HFFc6 (cell line): Measurements from ENCODE around the gene NSDHL. TPM values are rescaled to one million over a fixed set of nuclear protein-coding genes. Genes with fewer than 3 reads are reported as not detected.
"Not testable (repeated sequence)": the region's sequence is repeated elsewhere in the genome, so short reads cannot be mapped to it uniquely, and the experiment has no call there.

Experiments used
- DNase-seq: peaks from one replicate; pipeline ENCODE4 v3.0.0-alpha.2; 2018
- H3K27ac Mint-ChIP-seq: 2 replicates; pipeline ENCODE4 v1.8.0; 2020; ENCODE audit warnings: mild to moderate bottlenecking, mixed read lengths
- H3K27me3 Mint-ChIP-seq: 2 replicates; pipeline ENCODE4 v1.8.0; 2021; ENCODE audit warnings: mild to moderate bottlenecking, moderate library complexity, mixed read lengths; ENCODE audit not compliant: insufficient read depth
- H3K36me3 Mint-ChIP-seq: 2 replicates; pipeline ENCODE4 v1.8.0; 2021; ENCODE audit warnings: low read depth, mixed read lengths
- H3K4me1 Mint-ChIP-seq: 2 replicates; pipeline ENCODE4 v1.8.0; 2020; ENCODE audit warnings: low read depth, mixed read lengths
- H3K4me3 Mint-ChIP-seq: 2 replicates; pipeline ENCODE4 v1.8.0; 2020; ENCODE audit warnings: mild to moderate bottlenecking, moderate library complexity, mixed read lengths
- H3K9me3 Mint-ChIP-seq: 2 replicates; pipeline ENCODE4 v1.8.0; 2020; ENCODE audit warnings: mild to moderate bottlenecking, mixed read lengths
- long read RNA-seq: library from polyadenylated mRNA; unstranded; transcript quantifications from one replicate; pipeline ENCODE4 v2.0.0, GENCODE V29; 2019
- total RNA-seq, 6 experiments: library from RNA; stranded (reverse); fragmentation: NEBNext Ultra II Directional; extraction: Animal tissue kit (Norgen Biotek cat#: 25700); gene quantifications; 2 replicates in 1 of 6; 3 replicates in 5 of 6; pipeline ENCODE4 v1.2.3, GENCODE V29; 2021
- TF ChIP-seq, protein P1 (sequence below): fragments of 200-600 bp; sonication (generic); IDR thresholded peaks from 2 replicates; pipeline ENCODE4 v1.5.0; 2021; ENCODE audit warnings: antibody characterized with exemption, mild to moderate bottlenecking

Gene NSDHL
- total RNA-seq, result 10 to 100 TPM; 18.4 to 20.0 (median 19.1) TPM
- long read RNA-seq, transcript NSDHL-201 (8 exons, 1,929 nt), result major isoform, 26 of 29 reads
- long read RNA-seq, partial matches to known transcripts, result 2 of 29 reads
- long read RNA-seq, other reads (novel, unspliced or antisense), result 0 of 29 reads

DNA sequence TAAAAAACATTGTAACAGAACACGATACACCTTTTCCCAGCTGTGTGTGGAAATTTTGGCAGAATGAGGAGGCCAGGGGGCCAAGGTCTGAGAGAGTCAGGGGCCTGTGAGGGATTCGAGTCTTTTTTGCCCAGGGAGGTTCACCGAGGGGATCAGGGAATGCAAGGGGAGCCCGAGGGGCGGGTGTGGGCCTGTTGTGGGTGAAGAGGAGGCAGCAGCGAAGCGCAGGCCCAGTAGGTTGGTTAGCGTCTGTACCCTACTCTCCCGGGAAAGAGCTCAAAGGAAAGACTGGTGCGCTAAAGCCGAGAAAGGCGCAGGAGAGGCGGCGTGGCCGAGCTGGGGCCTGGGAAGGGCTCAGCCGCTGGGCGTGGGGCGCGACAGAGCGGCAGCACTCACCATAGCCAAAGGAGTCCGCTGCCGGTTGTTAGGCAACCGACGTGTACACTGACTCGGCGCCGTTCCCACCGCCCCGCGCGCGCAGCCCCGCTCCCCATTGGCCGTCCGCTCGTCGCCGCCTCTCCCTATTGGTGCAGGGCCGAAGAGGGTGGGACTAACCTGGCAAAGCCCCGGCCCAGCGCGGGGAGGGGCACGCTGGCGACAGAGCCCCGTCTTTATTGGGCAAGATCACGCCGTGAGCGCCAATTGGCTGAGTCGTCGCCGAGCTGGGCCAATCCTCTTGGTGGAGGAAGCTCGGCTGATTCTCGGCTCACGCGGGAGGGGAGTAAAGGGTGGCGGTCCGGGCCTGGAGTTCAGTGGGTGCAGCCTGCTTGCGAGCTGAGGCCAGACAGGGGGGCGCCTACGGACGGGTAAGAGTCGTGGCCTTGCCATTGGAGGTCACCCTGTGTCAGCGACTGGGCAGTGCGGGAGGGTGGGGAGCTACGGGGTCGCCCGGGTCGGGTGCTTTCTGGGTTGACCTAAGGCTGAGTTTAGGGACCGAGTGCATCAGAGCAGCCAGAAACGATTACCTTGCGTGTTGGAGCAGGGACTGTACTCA lies at the start of gene NSDHL, which contains the start of gene CETN2:
Gene NSDHL, plus strand, starts transcription at position 752 of the 994 bp plus-strand sequence. CDS start 15,262 bp downstream, outside the sequence.
Gene CETN2, minus strand, starts transcription at position 446 of the 994 bp plus-strand sequence. Its CDS starts 47 bp downstream, at position 399.
- no peaks in the 10 kb centered on the region for H3K27me3 Mint-ChIP-seq
- H3K4me1 Mint-ChIP-seq, result peaks cover 37% of the 10 kb centered on the region
- TF ChIP-seq, protein P1, sequence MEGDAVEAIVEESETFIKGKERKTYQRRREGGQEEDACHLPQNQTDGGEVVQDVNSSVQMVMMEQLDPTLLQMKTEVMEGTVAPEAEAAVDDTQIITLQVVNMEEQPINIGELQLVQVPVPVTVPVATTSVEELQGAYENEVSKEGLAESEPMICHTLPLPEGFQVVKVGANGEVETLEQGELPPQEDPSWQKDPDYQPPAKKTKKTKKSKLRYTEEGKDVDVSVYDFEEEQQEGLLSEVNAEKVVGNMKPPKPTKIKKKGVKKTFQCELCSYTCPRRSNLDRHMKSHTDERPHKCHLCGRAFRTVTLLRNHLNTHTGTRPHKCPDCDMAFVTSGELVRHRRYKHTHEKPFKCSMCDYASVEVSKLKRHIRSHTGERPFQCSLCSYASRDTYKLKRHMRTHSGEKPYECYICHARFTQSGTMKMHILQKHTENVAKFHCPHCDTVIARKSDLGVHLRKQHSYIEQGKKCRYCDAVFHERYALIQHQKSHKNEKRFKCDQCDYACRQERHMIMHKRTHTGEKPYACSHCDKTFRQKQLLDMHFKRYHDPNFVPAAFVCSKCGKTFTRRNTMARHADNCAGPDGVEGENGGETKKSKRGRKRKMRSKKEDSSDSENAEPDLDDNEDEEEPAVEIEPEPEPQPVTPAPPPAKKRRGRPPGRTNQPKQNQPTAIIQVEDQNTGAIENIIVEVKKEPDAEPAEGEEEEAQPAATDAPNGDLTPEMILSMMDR, result no peak
- DNase-seq, result peak; percentile 93
- H3K4me3 Mint-ChIP-seq, result peak within 1 kb of the TSS; percentile 98
- H3K36me3 Mint-ChIP-seq, result no peaks in the 10 kb centered on the region
- H3K9me3 Mint-ChIP-seq, result no peaks in the 10 kb centered on the region
- H3K27ac Mint-ChIP-seq, result peak within 1 kb of the TSS; percentile 98

DNA sequence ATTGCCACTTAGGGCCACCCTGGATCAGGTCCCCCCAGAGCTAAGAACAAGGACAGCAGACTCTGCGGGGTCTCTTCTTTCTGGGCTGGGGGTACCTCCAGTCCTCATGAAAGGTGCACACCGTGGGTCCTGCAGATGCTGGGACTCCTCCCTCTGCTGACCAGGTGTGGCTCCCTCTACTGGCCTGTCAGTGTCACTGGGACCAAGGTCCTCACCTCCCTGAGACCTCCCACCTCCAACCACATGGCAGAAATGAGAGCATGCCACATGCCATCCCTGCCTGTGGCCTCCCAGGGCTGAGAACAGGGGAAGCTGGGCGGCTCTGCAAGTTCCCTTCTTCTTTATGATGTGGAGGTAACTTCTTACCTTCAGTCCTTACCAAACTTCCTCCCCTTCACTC lies 43.8 kb upstream of the NSDHL start:
- H3K4me1 Mint-ChIP-seq, H3K27ac Mint-ChIP-seq, H3K27me3 Mint-ChIP-seq, DNase-seq, H3K9me3 Mint-ChIP-seq, H3K4me3 Mint-ChIP-seq, H3K36me3 Mint-ChIP-seq: not testable (repeated sequence)

DNA sequence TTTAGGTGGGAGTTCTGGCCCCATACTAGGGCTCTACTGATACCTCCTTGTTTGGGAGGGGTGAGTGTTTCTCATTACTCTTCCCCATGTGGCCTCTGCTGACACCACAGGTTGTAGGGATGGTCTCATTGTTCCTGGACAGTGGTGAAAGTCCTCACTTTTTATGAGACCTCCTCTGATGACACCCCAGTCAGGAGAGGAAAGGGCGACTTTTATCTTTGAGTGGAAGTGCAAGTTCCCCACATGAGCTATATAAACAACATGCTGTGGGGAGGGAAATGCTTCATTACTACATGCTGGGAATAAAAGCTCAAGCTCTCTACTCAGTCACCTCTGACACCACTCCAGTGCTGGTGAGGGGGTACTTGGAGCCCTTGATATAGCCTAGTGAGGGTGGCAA lies 31.9 kb upstream of the NSDHL start:
- Mint-ChIP-seq H3K9me3 (no peaks in the 10 kb centered on the region), H3K4me3 (no peak overlapping the region), H3K4me1 (no peaks in the 10 kb centered on the region), H3K27me3 (peaks cover 1% of the 10 kb centered on the region), H3K27ac (no peak overlapping the region), H3K36me3 (no peaks in the 10 kb centered on the region)
- no peak for DNase-seq
- TF ChIP-seq, protein P1, result no peak

DNA sequence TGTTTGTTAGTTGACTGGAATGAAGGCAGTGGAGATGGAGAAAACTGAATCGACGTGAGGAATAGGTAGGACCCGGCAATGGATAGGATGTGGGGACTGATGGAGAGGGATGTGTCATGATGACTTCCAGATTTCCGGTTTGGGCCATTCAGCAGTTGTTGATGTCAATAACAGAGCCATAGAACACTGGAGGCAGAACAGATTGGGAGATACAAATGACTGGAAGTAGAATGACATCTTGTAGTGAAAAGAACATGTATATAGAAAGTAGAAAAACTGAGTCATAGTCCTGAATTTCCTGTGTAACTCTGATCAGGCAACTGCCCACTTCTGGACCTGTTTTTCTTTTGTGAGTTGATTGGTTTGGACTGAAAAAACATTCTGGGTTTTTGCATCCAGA lies 24.8 kb upstream of the NSDHL start:
- Mint-ChIP-seq H3K36me3 (no peaks in the 10 kb centered on the region), H3K27me3 (no peaks in the 10 kb centered on the region; the same call in none of the 2 replicates), H3K9me3 (no peaks in the 10 kb centered on the region), H3K27ac (no peak overlapping the region), H3K4me1 (peaks cover 5% of the 10 kb centered on the region; the same call in 1 of the 2 replicates), H3K4me3 (no peak overlapping the region)
- DNase-seq, result no peak
- TF ChIP-seq, protein P1, result no peak

DNA sequence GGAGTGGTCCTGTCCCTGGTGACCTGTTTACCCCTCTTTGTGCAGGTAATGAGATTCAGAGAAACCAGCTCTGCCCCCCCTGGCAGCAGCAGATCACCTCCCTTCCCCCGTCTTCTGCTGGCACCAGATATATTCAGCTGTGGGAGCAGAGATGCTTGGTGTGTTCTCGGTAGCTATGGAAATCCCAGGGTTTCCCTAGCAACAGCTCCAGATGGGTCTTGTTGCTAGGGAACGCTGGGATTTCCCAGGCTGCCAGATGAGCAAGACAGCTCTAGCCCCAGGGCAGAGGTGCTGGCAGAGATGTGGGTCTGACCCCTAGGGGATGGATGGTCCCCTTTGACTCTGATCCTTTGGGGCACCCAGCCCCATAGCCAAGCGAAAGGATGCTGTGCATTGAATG lies 20.5 kb upstream of the NSDHL start:
- Mint-ChIP-seq H3K4me1 (peaks cover 22% of the 10 kb centered on the region), H3K36me3 (no peaks in the 10 kb centered on the region), H3K9me3 (no peaks in the 10 kb centered on the region), H3K4me3 (no peak overlapping the region), H3K27me3 (peaks cover 2% of the 10 kb centered on the region; the same call in 1 of the 2 replicates), H3K27ac (no peak overlapping the region)
- no peak for DNase-seq
- TF ChIP-seq, protein P1, result no peak
